ENCODE data around the gene HDAC4.

HDAC4 gene

DNA sequence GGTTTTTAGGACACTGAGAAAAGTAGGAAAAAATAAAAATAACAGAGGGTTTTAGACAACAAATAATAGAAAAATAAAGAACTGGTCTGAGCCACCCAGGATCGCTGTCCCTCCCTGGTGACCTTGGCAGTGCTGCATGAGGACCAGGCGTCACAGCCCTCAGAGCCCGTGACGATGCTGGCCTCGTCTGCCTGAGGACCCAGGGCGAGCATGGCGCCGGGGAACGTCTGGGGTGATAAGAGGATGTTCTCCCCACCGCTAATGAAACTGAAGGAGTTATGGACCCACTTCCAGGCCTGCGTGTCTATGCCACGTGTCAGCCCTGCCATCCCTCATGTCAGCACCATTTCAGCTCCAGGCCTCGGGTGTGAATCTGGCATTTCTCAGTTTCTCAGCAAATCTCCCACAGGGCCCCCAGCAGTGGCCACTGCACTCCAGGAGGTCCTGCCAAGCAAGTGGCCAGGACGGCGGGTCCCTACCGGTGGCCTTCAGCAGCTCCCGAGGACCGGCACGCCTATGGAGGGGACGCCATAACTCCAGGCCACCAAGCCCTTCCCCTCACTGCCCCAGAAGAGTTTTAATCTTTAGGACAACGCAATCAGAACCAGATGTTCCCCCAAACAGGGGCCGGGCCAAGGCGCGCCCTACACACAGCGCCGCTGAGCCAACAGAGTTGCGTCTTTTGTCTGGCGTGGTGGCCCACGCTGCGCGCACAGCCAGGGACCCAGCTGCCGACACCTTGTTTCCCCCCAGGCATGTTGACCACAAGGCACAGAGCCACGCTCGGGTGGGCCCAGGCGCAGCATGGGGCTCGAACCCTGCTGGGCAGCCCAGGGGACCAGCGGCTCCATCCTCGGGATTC is 373.2 kb downstream of the HDAC4 start:
- no CpG with 5 or more reads among the region's 38 CpGs for WGBS (ENCODE audit: insufficient coverage, insufficient read length)
- no peaks in the 10 kb centered on the region for H3K27me3 ChIP-seq (ENCODE audit: control insufficient read depth, insufficient read depth, low read length)
- H3K36me3 ChIP-seq (ENCODE audit: control insufficient read depth, insufficient read depth, low read length), result no peaks in the 10 kb centered on the region; the same call in 1 of the 2 replicates

DNA sequence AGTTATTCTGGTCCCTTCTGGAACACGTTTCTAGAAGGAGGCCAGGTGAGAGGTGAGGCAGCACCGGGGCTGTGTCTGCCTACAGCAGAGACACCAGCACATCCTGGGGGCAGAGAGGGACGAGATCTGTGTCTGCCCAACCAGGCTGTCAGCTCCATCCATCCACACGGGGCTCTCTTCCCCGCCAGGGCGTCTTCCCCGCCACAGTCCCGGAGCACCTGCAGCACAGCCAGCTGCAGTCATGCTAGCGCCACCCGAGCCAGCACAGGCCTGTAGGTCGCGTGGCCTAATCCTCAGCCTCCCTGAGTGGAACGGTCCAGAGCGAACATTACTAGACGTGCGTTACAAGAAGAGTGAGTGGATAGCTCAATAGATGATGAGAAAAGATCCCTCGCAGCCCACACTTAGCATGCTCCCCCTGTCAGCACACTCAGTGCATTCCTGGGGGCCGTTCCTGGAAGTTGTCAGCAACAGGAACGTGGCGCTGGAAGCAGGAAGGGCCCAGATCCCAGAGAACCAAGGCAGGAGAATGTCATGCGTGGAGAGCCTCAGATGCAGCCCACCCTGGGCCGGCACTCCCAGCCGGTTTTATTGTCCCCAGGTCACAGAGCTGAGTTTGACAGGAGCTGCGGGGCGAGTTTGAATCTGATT is 374.0 kb downstream of the HDAC4 start:
- WGBS (ENCODE audit: insufficient coverage, insufficient read length), result no CpG with 5 or more reads among the region's 25 CpGs

More for the DNA sequence above, 373.2 kb downstream of the HDAC4 start:
- H3K4me3 ChIP-seq (ENCODE audit: low read length), result no peak overlapping the region
- H3K9me3 ChIP-seq (ENCODE audit: control insufficient read depth, insufficient read depth, low read length), result peaks cover 1% of the 10 kb centered on the region; the same call in 1 of the 2 replicates
- H3K27ac ChIP-seq (ENCODE audit: low read length), result no peak overlapping the region
- DNase-seq (ENCODE audit: low read depth, low spot score), result no peak
- no peaks in the 10 kb centered on the region for H3K4me1 ChIP-seq (ENCODE audit: control insufficient read depth, insufficient read depth, low read length)

DNA sequence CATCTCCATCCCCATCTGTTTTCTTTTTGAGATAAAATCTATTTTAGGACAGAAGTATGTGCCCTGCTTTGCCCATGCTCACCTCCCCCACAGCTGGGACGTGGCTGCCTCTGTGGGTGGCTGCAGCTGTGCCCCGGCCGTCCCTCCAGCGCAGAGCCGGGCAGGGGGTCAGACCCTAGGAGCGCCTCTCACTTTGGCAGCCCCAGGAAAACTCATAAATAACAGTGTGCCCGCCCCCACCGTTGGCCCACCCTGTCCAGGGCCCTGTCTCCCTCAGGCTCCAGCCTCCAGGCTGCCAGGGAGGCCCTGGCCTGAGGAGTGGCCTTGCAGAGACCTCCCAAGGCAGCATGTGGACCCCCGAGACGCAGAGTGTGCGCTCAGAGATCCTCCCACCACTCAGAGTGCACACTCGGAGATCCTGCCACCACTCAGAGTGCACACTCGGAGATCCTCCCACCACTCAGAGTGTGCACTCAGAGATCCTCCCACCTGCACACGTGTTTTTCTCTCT is 374.8 kb downstream of the HDAC4 start:
- H3K27me3 ChIP-seq (ENCODE audit: control insufficient read depth, insufficient read depth, low read length), result no peaks in the 10 kb centered on the region
- no CpG with 5 or more reads among the region's 14 CpGs for WGBS (ENCODE audit: insufficient coverage, insufficient read length)
- no peak for DNase-seq (ENCODE audit: low read depth, low spot score)

More for the DNA sequence above, 374.0 kb downstream of the HDAC4 start:
- H3K27ac ChIP-seq (ENCODE audit: low read length), result no peak overlapping the region
- no peak overlapping the region for H3K4me3 ChIP-seq (ENCODE audit: low read length)
- no peak for DNase-seq (ENCODE audit: low read depth, low spot score)
- no peaks in the 10 kb centered on the region for H3K27me3 ChIP-seq (ENCODE audit: control insufficient read depth, insufficient read depth, low read length)
- no peaks in the 10 kb centered on the region for H3K4me1 ChIP-seq (ENCODE audit: control insufficient read depth, insufficient read depth, low read length)
- H3K36me3 ChIP-seq (ENCODE audit: control insufficient read depth, insufficient read depth, low read length), result no peaks in the 10 kb centered on the region; the same call in 1 of the 2 replicates
- H3K9me3 ChIP-seq (ENCODE audit: control insufficient read depth, insufficient read depth, low read length), result peaks cover 1% of the 10 kb centered on the region; the same call in 1 of the 2 replicates

DNA sequence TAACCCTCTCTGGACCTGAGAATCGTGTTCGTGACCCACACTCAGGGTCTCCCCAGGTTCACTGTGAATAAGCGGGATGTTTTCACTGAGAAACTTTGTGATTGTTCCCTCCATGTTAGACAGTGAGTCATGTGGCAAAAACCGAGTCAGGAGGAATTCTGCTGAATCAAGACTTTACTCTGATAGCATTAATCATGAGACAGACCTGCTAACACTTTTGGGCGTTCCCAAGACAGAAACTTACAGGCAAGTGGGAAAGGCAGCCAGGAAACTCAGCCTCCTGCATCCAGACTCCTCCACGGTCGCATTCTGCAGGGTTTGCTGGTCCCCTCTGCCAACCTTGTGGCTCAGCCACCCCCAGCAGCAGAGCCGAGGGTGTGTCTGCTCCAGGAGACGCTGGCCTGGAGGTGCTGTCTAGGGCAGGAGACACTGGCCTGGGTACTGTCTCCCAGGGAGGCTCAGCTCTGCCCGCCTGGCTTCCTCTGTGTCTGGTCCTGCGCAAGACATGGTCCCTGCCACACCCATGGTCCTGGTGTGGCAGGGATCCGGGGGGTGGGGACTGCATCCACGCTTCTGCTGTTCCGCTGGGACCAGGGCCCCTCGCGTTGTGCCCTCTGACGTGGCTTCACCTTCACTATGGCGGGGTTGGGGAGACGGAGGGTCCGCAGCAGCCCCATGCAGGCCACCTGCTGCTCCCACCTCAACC is 375.6 kb downstream of the HDAC4 start:
- Histone ChIP-seq H3K4me1 (ENCODE audit: control insufficient read depth, insufficient read depth, low read length) (no peaks in the 10 kb centered on the region), H3K4me3 (ENCODE audit: low read length) (no peak overlapping the region), H3K9me3 (ENCODE audit: control insufficient read depth, insufficient read depth, low read length) (peaks cover 3% of the 10 kb centered on the region; the same call in 1 of the 2 replicates), H3K36me3 (ENCODE audit: control insufficient read depth, insufficient read depth, low read length) (no peaks in the 10 kb centered on the region; the same call in 1 of the 2 replicates), H3K27ac (ENCODE audit: low read length) (no peak overlapping the region), H3K27me3 (ENCODE audit: control insufficient read depth, insufficient read depth, low read length) (no peaks in the 10 kb centered on the region)
- DNase-seq (ENCODE audit: low read depth, low spot score), result no peak
- no CpG with 5 or more reads among the region's 20 CpGs for WGBS (ENCODE audit: insufficient coverage, insufficient read length)

More for the DNA sequence above, 374.8 kb downstream of the HDAC4 start:
- Histone ChIP-seq H3K9me3 (ENCODE audit: control insufficient read depth, insufficient read depth, low read length) (peaks cover 1% of the 10 kb centered on the region; the same call in 1 of the 2 replicates), H3K4me3 (ENCODE audit: low read length) (no peak overlapping the region), H3K4me1 (ENCODE audit: control insufficient read depth, insufficient read depth, low read length) (no peaks in the 10 kb centered on the region), H3K27ac (ENCODE audit: low read length) (no peak overlapping the region), H3K36me3 (ENCODE audit: control insufficient read depth, insufficient read depth, low read length) (no peaks in the 10 kb centered on the region; the same call in 1 of the 2 replicates)

DNA sequence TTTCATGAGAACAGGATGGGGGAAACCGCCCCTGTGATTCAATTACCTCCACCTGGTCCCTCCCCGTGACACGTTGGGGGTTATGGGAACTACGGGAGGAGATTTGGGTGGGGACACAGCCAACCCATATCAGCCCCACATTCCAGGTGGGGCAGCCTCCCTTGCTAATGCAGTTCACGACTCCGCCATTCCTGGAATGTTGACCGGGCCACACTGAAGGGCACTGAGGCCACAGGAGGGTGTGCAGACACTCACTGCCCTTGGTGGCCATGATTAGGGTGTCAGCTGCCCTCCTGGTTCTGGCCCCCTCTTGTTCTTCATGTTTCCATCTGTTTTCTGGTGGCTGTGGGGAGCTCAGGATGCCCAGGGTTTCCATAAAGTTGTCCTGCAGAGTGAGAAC is 376.6 kb downstream of the HDAC4 start:
- WGBS (ENCODE audit: insufficient coverage, insufficient read length), result no CpG with 5 or more reads among the region's 7 CpGs

DNA sequence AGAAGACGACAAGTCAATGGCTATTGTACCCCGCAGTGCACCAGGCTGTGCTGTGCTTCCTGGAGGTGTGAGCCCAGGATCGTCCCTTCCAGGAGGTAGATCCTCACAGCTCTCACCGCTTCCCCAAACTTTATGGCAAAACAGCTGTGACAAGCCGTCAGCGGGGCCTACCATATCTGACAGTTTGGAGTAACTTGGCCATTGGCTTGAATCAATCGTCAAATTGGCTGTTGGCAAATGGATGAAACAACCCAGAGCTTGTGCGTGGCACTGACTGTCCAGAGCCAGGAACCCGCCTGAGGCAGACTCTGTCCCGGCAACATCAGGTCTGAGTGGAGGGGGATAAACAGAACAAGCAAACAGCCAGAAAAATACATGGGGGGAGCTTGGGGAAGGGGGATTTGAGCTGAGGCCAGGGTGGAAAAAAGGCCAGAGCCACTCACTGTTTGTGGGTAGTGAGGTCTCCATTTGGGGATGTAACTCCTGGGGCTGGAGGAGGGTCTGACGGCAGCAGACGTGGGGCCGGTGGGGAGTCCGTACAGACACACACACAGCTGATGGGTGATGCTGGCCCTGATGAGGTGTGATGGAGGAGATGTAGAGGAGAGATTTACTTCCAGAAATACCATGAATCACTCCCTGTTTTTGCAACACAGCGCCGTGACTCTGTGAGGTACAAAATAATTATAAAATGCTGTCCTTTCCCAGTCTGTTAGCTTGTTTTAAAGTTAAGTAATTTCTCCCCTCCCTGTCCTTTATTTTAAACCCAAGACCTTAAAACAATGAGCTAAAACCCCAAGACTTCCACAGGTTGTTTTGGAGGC is 378.2 kb downstream of the HDAC4 start:
- Histone ChIP-seq H3K36me3 (ENCODE audit: control insufficient read depth, insufficient read depth, low read length) (peaks cover 3% of the 10 kb centered on the region; the same call in 1 of the 2 replicates), H3K27me3 (ENCODE audit: control insufficient read depth, insufficient read depth, low read length) (no peaks in the 10 kb centered on the region), H3K4me3 (ENCODE audit: low read length) (no peak overlapping the region), H3K4me1 (ENCODE audit: control insufficient read depth, insufficient read depth, low read length) (no peaks in the 10 kb centered on the region), H3K9me3 (ENCODE audit: control insufficient read depth, insufficient read depth, low read length) (peaks cover 10% of the 10 kb centered on the region), H3K27ac (ENCODE audit: low read length) (no peak overlapping the region)
- DNase-seq (ENCODE audit: low read depth, low spot score), result no peak
- WGBS (ENCODE audit: insufficient coverage, insufficient read length), result no CpG with 5 or more reads among the region's 16 CpGs

More for the DNA sequence above, 376.6 kb downstream of the HDAC4 start:
- H3K4me3 ChIP-seq (ENCODE audit: low read length), result no peak overlapping the region
- no peaks in the 10 kb centered on the region for H3K27me3 ChIP-seq (ENCODE audit: control insufficient read depth, insufficient read depth, low read length)
- no peak overlapping the region for H3K27ac ChIP-seq (ENCODE audit: low read length)
- H3K36me3 ChIP-seq (ENCODE audit: control insufficient read depth, insufficient read depth, low read length), result no peaks in the 10 kb centered on the region; the same call in 1 of the 2 replicates
- peaks cover 6% of the 10 kb centered on the region for H3K9me3 ChIP-seq (ENCODE audit: control insufficient read depth, insufficient read depth, low read length)
- no peaks in the 10 kb centered on the region for H3K4me1 ChIP-seq (ENCODE audit: control insufficient read depth, insufficient read depth, low read length)
- DNase-seq (ENCODE audit: low read depth, low spot score), result no peak

DNA sequence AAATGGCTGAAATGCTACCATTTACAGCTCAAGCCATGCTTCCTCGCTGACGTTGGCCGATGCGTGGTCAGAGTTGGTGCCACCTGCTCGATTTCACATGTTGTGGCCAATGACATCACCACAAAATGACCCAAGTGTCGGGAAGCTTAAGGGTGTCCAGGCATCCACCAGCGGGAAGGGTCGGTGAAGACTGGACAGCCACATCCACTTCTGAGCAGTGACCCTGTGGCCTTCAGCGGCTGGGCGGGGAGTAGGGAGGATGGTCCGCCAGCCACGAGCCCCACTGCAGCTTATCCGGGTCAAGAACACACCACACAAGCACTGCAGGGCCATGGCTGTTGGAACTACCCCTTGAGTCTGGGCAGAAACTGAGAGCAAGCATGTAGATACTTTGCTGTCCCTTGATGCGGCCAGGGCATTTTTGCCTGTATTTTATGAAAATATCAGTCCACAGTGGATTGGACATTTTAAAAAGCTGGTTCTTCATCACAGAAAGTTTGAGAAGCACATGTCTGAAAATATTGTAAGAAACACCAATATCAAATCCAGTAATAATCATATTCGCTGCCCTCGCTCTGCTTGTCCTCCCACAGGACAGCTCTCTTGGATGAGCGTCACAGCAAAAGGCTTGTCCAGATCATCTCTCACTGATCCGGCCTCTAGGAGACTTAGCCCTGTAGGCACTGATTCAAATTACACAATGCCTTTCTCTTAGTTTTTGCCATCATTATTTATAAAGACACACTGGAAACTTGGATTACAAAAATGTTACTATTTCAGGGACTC is 379.0 kb downstream of the HDAC4 start:
- Histone ChIP-seq H3K27ac (ENCODE audit: low read length) (no peak overlapping the region), H3K4me1 (ENCODE audit: control insufficient read depth, insufficient read depth, low read length) (no peaks in the 10 kb centered on the region), H3K4me3 (ENCODE audit: low read length) (no peak overlapping the region), H3K9me3 (ENCODE audit: control insufficient read depth, insufficient read depth, low read length) (peaks cover 13% of the 10 kb centered on the region), H3K27me3 (ENCODE audit: control insufficient read depth, insufficient read depth, low read length) (no peaks in the 10 kb centered on the region), H3K36me3 (ENCODE audit: control insufficient read depth, insufficient read depth, low read length) (peaks cover 3% of the 10 kb centered on the region; the same call in 1 of the 2 replicates)
- WGBS (ENCODE audit: insufficient coverage, insufficient read length), result no CpG with 5 or more reads among the region's 18 CpGs
- no peak for DNase-seq (ENCODE audit: low read depth, low spot score)

DNA sequence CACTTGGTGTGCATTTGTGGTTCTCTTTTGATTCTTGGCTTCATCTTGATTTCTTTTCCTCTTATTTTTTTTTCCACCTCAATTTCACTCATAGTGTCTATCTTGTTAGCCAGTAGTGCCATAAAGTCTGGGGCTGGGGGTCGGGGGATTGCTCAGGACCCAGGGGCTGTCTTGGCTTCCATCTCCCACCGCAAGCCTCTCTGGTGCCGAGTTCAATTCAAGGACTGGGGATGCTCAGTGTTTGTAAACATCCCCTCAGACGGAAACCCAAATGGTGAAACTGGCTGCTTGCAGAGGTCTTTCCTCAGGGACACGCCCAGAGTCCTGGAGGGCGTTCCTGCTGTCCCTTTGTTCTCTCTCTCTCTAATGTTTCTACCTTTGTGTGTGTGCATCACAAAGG is 379.6 kb downstream of the HDAC4 start:
- H3K4me3 ChIP-seq (ENCODE audit: low read length), result no peak overlapping the region
- no peak overlapping the region for H3K27ac ChIP-seq (ENCODE audit: low read length)
- no peaks in the 10 kb centered on the region for H3K4me1 ChIP-seq (ENCODE audit: control insufficient read depth, insufficient read depth, low read length)
- peaks cover 3% of the 10 kb centered on the region; the same call in 1 of the 2 replicates for H3K36me3 ChIP-seq (ENCODE audit: control insufficient read depth, insufficient read depth, low read length)
- no CpG with 5 or more reads among the region's 6 CpGs for WGBS (ENCODE audit: insufficient coverage, insufficient read length)
- DNase-seq (ENCODE audit: low read depth, low spot score), result no peak
- no peaks in the 10 kb centered on the region for H3K27me3 ChIP-seq (ENCODE audit: control insufficient read depth, insufficient read depth, low read length)
- peaks cover 14% of the 10 kb centered on the region for H3K9me3 ChIP-seq (ENCODE audit: control insufficient read depth, insufficient read depth, low read length)

DNA sequence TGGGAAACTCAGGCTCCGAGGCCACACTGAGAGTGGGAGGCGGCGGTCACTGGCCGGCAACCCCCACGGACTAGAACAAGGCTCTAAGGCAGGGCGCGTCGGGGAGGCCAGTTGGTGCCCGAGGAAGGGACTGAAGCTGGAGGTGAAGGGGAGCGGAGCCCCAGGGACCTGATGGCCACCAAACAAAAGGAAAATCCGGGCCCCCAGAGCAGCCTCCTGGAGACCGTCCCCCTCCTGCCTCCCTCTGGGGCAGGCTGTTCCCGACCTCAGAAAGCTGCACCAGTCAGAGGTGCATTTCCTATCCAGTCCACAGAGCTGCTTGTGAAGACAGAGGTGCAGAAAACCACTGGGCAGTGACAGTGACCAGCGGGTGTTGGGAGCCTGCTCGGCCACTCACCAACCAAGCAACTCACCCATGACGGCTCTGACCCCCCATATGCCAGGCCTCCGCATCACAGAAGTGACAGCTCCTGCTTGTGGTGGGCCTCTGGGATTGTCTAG is 380.2 kb downstream of the HDAC4 start:
- no peak overlapping the region for H3K4me3 ChIP-seq (ENCODE audit: low read length)
- DNase-seq (ENCODE audit: low read depth, low spot score), result no peak
- H3K9me3 ChIP-seq (ENCODE audit: control insufficient read depth, insufficient read depth, low read length), result peaks cover 14% of the 10 kb centered on the region
- WGBS (ENCODE audit: insufficient coverage, insufficient read length), result no CpG with 5 or more reads among the region's 17 CpGs
- H3K36me3 ChIP-seq (ENCODE audit: control insufficient read depth, insufficient read depth, low read length), result peaks cover 3% of the 10 kb centered on the region; the same call in 1 of the 2 replicates
- H3K27ac ChIP-seq (ENCODE audit: low read length), result no peak overlapping the region
- H3K27me3 ChIP-seq (ENCODE audit: control insufficient read depth, insufficient read depth, low read length), result no peaks in the 10 kb centered on the region
- no peaks in the 10 kb centered on the region for H3K4me1 ChIP-seq (ENCODE audit: control insufficient read depth, insufficient read depth, low read length)

All from iPS DF 6.9 (cell line).